Ishikawa (cell line): ENCODE measurements around the gene SLC41A1.

ENCODE experiments used
- CEBPB ChIP-seq: IDR thresholded peaks from 2 replicates; pipeline ENCODE4 v1.6.1; 2012
- EP300 ChIP-seq: IDR thresholded peaks from 2 replicates; pipeline ENCODE4 v1.6.1; 2012; ENCODE audit warnings: borderline replicate concordance

The SLC41A1 gene

GRCh38 chr1:205739348-205740160 is 73.4 kb downstream of the SLC41A1 start:
- TF ChIP-seq CEBPB (0 out of 2 replicates have a peak, but pooled peaks have one; percentile 33), EP300 (no peak)
